Activated CD4-positive, alpha-beta memory T cell treated with anti-CD3 and anti-CD28 coated beads, Interleukin-2, amount 10 ng/mL, durations not matched to agents 7 days and 5 days (primary cell): Measurements from ENCODE around the gene ARID5A. TPM values are rescaled to one million over a fixed set of nuclear protein-coding genes. Genes with fewer than 3 reads are reported as not detected.

Experiments used
- CTCF ChIA-PET: fragments of 350-600 bp; sonication (Branson Sonifier 250); formaldehyde crosslinking; loops from one replicate; lab custom pipeline; 2021; ENCODE audit warnings: antibody characterized with exemption, inconsistent platforms; lab: Charles Lee
- POLR2A ChIA-PET: fragments of 350-600 bp; sonication (Branson Sonifier 250); formaldehyde crosslinking; loops from one replicate; lab custom pipeline; 2021; ENCODE audit warnings: antibody characterized with exemption; lab: Charles Lee
- DNase-seq: peaks from one replicate; pipeline ENCODE4 v3.0.0-alpha.2; 2020
- H3K27ac Mint-ChIP-seq: one replicate; pipeline ENCODE4 v1.8.0; 2021; ENCODE audit warnings: mild to moderate bottlenecking, mixed read lengths
- H3K27me3 Mint-ChIP-seq: one replicate; pipeline ENCODE4 v1.8.0; 2021; ENCODE audit warnings: mixed read lengths
- H3K36me3 Mint-ChIP-seq: one replicate; pipeline ENCODE4 v1.8.0; 2021; ENCODE audit warnings: low read depth, mixed read lengths
- H3K4me1 Mint-ChIP-seq: one replicate; pipeline ENCODE4 v1.8.0; 2021; ENCODE audit warnings: mixed read lengths
- H3K4me3 Mint-ChIP-seq: one replicate; pipeline ENCODE4 v1.8.0; 2021; ENCODE audit warnings: mild to moderate bottlenecking, mixed read lengths
- H3K9me3 Mint-ChIP-seq: one replicate; pipeline ENCODE4 v1.8.0; 2021; ENCODE audit warnings: mixed read lengths
- total RNA-seq, 2 experiments: library from RNA; stranded (reverse); gene quantifications; one replicate each; pipeline ENCODE4 v1.2.3, GENCODE V29; 2021

ARID5A gene
- total RNA-seq, 2 experiments from 2014 or later: 80.0 to 86.8 TPM

DNA sequence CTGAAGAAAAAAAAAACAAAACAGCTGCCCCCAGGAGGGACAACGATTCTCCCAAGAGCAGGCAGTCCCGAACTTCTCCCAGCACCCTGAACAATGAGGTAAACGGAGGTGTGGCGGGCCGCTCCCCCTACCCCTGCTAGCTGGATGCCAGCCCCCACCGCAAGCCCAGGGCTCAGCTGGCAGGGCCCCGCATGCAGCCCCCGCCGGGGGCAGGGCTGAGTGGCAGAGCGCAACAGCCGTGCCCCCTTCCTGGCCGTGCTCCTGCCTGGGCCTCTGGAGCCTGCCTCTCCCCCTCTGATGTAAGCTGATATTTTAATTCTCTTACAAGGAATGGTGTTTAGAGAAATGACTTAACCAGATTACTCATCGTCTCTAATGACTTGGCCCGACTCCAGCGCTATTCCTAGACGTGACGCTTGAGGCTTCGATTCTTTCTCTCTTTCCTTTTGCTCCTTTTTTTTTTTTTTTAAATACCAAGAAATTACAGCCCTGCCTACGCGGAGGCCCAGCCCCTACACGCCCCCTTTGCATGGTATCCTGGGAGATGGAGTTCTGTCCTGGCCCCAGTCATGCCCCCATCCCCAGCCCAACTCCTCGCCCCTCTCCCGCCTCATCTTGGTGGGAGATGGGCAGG, 4.6 kb upstream of the ARID5A start:
- peak overlapping the region; percentile 22 for H3K4me3 Mint-ChIP-seq
- no peaks in the 10 kb centered on the region for H3K9me3 Mint-ChIP-seq
- H3K27me3 Mint-ChIP-seq: peaks cover 9% of the 10 kb centered on the region
- POLR2A ChIA-PET: interaction anchor here (0.9 to 9.8 kb wide), 4 partner anchors 7 to 25 kb away, joined by 3 to 221 read pairs (median 6); partner anchors contain the start of gene ARID5A
- peaks cover 79% of the 10 kb centered on the region for H3K4me1 Mint-ChIP-seq
- peak overlapping the region; percentile 66 for H3K27ac Mint-ChIP-seq
- peaks cover under 1% of the 10 kb centered on the region for H3K36me3 Mint-ChIP-seq
- CTCF ChIA-PET: interaction anchor here (0.7 kb wide), 1 partner anchor 18 kb away, joined by 3 read pairs; no protein-coding TSS in a partner anchor
- DNase-seq: peak; percentile 81

DNA sequence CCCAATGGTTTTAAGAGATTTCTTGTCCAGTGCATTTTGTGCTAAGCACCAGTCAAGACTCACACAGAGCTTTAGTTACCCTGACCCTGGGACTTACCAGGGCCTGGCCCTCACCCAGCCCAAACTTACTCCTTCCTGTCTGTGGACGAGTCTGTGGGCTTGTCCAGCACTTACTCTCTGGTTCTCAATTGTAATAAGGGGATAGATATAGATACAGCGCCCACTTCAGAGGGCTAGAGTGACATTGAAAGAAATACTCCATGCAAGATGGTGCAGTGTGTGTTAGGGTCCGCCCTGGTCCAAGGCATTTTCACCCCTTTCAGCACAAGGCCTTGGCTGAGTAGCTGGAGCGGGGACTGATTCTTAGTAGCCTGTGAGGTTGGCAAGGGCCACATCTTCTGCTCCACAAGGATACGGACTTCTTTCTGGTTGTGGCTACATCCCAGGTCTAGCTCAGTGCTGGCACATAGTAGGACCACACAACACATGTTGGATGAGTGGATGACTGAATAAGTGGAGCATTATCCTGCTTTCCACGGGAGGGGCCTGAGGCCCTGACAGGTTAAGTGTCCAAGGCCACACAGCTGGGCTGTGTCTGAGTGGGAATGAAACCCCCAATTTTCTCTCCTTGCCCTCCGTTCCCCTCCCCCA, 3.8 kb upstream of the ARID5A start:
- DNase-seq: no peak
- no peak overlapping the region for H3K4me3 Mint-ChIP-seq
- peaks cover 6% of the 10 kb centered on the region for H3K36me3 Mint-ChIP-seq
- CTCF ChIA-PET: interaction anchor here (0.8 to 1.4 kb wide), 2 partner anchors 21 to 27 kb away, joined by 3 to 4 read pairs; no protein-coding TSS in a partner anchor
- H3K9me3 Mint-ChIP-seq: no peaks in the 10 kb centered on the region
- peak overlapping the region; percentile 66 for H3K27ac Mint-ChIP-seq
- H3K4me1 Mint-ChIP-seq: peaks cover 77% of the 10 kb centered on the region
- POLR2A ChIA-PET: interaction anchor here (0.9 to 9.8 kb wide), 4 partner anchors 6 to 60 kb away, joined by 3 to 221 read pairs (median 4); partner anchors contain the start of gene ARID5A
- peaks cover 9% of the 10 kb centered on the region for H3K27me3 Mint-ChIP-seq

DNA sequence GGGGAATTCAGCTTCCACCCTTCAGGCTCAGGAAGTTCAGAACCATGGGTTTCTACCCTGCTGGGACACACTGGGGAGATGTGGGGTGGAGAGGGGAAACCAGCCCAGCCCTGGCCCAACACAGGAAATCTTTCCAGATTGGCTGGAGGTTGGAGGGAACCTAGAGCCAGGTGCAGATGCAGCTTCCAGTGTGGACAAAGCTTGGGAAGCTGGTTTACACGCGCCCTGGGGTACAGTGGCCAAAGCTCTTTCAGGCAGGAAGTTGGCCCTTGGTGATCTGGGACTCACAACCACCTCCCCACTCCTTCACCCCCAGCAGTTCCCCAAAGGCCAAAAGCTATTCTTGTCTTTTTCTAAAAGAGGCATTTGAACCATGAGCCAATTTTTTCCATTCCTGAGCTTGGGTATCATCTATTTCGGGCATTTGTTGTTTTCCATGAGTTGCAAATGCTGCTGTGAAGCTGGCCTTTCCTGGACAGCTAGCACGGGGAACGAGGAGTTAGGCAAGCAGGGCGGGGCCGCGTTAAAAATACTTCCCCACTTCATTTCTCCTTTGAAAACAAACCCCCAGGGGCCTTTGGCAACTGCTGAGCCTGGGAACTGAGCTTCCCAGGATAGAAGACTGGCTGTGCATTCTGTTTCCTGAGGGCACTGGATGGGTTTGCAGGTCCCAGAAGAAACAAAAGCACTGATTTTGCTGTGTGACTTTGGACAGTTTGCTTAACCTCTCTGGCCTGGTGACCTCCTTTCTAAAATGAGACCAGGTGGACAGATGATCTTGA, 3.1 kb upstream of the ARID5A start:
- H3K4me1 Mint-ChIP-seq: peaks cover 71% of the 10 kb centered on the region
- peaks cover 12% of the 10 kb centered on the region for H3K36me3 Mint-ChIP-seq
- ChIA-PET CTCF (interaction anchor here (0.8 to 1.4 kb wide), 3 partner anchors 21 to 126 kb away, joined by 3 to 4 read pairs (median 3); no protein-coding TSS in a partner anchor), POLR2A (interaction anchor here (0.6 to 2.2 kb wide), 6 partner anchors 8 to 290 kb away, joined by 3 to 5 read pairs (median 4); no protein-coding TSS in a partner anchor)
- no peak for DNase-seq
- peaks cover 9% of the 10 kb centered on the region for H3K27me3 Mint-ChIP-seq
- no peak overlapping the region for H3K27ac Mint-ChIP-seq
- no peaks in the 10 kb centered on the region for H3K9me3 Mint-ChIP-seq
- no peak overlapping the region for H3K4me3 Mint-ChIP-seq

DNA sequence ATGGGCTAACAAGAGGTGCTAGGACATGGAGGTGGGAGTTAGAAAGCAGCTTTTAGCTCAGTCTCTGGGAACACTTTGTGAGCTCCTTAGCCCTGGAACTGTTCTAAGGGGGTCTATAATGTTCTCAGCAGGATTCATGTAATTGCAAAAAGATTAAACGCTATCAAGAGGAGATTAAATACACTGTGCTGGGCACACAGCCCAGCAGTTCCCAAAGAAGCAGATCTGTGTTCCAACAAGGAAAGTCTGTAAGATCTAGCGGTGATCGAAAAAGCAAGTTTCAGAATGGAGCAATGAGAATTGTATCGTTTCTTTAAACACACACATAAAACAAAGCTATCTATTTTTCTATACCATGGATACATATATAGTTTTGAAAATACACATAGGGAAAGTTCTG, 2.4 kb upstream of the ARID5A start:
- ChIA-PET CTCF (interaction anchor here (0.8 to 1.4 kb wide), 2 partner anchors 20 to 127 kb away, joined by 3 to 4 read pairs; no protein-coding TSS in a partner anchor), POLR2A (interaction anchor here (0.6 to 1.2 kb wide), 5 partner anchors 9 to 291 kb away, joined by 3 to 5 read pairs (median 3); no protein-coding TSS in a partner anchor)
- H3K36me3 Mint-ChIP-seq: peaks cover 17% of the 10 kb centered on the region
- peaks cover 71% of the 10 kb centered on the region for H3K4me1 Mint-ChIP-seq
- H3K27ac Mint-ChIP-seq: no peak overlapping the region
- no peak overlapping the region for H3K4me3 Mint-ChIP-seq
- no peak for DNase-seq
- H3K9me3 Mint-ChIP-seq: no peaks in the 10 kb centered on the region
- peaks cover 9% of the 10 kb centered on the region for H3K27me3 Mint-ChIP-seq

DNA sequence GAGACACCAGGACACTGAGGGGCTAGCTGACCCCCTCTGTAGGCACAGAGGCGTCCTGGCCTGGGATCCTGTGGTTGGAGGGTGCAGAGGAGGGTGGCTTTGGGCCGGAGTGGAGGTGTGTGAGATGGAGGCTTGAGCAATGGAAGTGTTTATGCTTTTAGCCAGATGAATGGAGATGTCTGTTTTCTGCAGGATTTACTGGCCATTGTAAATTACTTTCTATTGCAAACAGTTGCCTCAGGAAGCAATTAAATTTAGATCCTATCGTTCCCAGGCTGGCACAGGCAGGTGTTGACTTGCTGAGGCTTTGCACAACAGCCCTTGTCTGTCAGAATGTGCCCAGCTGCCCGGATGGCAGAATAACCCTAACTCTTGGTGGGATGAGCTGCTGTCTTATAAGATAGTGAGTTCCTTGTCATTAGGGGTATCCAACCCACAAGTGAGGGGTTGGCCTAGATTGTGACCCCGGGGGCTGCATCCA, 1.8 kb upstream of the ARID5A start:
- Mint-ChIP-seq H3K27ac (no peak overlapping the region), H3K4me1 (peaks cover 71% of the 10 kb centered on the region), H3K4me3 (no peak overlapping the region), H3K36me3 (peaks cover 23% of the 10 kb centered on the region), H3K27me3 (peaks cover 9% of the 10 kb centered on the region), H3K9me3 (no peaks in the 10 kb centered on the region)
- no peak for DNase-seq
- CTCF ChIA-PET: interaction anchor here (0.5 kb wide), 1 partner anchor 10 kb away, joined by 4 read pairs; no protein-coding TSS in a partner anchor
- POLR2A ChIA-PET: interaction anchor here (0.5 to 0.9 kb wide), 4 partner anchors 11 to 206 kb away, joined by 3 to 4 read pairs (median 4); partner anchors contain the start of gene NCAPH

DNA sequence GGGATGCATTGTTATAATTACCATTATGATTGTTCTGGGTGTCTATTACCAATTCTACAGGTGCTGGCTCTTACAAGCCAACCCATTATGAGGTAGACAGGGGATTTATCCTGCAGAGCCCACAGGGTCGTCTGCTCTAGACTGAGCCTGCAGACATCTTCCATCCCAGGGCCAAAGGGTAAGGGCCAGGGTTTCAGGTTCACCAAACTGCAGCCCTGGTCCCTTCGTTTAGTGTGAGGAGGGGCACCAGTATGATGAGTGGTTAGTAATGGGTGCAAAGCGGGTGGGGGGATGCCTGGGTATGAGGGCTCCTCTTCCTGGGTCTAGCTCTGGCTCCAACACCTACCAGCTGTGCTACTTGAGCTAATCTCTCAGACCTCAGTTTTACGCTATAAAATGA, 1.2 kb upstream of the ARID5A start:
- Mint-ChIP-seq H3K36me3 (peaks cover 29% of the 10 kb centered on the region), H3K27me3 (peaks cover 8% of the 10 kb centered on the region), H3K27ac (no peak overlapping the region), H3K4me3 (no peak overlapping the region), H3K9me3 (no peaks in the 10 kb centered on the region), H3K4me1 (peaks cover 71% of the 10 kb centered on the region)
- ChIA-PET CTCF (interaction anchor here (0.5 to 1.0 kb wide), 2 partner anchors 9 to 11 kb away, joined by 3 to 4 read pairs; no protein-coding TSS in a partner anchor), POLR2A (interaction anchor here (0.7 to 8.2 kb wide), 2 partner anchors 8 to 199 kb away, joined by 3 to 221 read pairs; partner anchors contain the start of gene NCAPH)
- DNase-seq: no peak

DNA sequence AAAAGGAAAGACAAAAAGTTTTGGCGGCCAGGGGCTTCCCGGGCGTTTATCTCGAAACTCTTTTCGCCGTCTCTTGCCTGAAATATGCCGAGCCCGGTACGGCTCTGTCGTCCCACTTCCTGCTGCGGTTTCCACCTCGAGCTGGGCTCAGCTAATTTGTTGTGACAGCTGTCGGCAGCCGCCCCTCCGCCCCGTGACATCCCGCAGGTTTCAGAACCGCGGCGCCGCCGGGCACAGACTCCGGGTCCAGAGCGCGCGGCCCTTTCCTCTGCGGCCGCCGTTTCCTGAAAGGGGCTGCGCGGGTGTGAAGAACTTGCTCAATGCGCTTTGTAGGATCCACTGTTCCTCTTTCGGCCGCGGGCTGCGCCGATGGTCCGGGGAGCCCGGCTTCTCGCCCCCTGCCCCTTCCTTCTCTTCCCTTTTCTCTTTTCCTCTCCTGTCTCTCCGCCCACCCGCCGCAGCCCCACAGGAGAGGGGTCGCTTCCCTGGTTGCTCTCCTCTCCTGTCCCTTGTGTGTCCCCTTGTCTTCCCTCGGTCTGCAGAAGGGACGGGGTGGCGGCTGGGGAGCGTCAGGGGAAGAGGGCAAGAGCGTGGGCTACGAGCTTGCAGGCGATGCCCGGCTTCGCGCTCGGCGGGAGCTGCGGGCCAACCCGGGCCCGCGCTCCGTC, 648 bp downstream of the ARID5A start:
- CTCF ChIA-PET: interaction anchor here (0.6 to 6.2 kb wide), 10 partner anchors 9 to 223 kb away, joined by 3 to 63 read pairs (median 5); partner anchors contain the start of gene ITPRIPL1
- peak overlapping the region; percentile 90 for H3K4me3 Mint-ChIP-seq
- peaks cover 44% of the 10 kb centered on the region for H3K36me3 Mint-ChIP-seq
- no peaks in the 10 kb centered on the region for H3K9me3 Mint-ChIP-seq
- peaks cover 8% of the 10 kb centered on the region for H3K27me3 Mint-ChIP-seq
- H3K4me1 Mint-ChIP-seq: peaks cover 66% of the 10 kb centered on the region
- POLR2A ChIA-PET: interaction anchor here (0.6 to 8.2 kb wide), 24 partner anchors 10 to 417 kb away, joined by 3 to 221 read pairs (median 5); partner anchors contain the start of genes ITPRIPL1, KANSL3, NCAPH and SNRNP200
- H3K27ac Mint-ChIP-seq: peak overlapping the region; percentile 97
- DNase-seq: peak; percentile 95

DNA sequence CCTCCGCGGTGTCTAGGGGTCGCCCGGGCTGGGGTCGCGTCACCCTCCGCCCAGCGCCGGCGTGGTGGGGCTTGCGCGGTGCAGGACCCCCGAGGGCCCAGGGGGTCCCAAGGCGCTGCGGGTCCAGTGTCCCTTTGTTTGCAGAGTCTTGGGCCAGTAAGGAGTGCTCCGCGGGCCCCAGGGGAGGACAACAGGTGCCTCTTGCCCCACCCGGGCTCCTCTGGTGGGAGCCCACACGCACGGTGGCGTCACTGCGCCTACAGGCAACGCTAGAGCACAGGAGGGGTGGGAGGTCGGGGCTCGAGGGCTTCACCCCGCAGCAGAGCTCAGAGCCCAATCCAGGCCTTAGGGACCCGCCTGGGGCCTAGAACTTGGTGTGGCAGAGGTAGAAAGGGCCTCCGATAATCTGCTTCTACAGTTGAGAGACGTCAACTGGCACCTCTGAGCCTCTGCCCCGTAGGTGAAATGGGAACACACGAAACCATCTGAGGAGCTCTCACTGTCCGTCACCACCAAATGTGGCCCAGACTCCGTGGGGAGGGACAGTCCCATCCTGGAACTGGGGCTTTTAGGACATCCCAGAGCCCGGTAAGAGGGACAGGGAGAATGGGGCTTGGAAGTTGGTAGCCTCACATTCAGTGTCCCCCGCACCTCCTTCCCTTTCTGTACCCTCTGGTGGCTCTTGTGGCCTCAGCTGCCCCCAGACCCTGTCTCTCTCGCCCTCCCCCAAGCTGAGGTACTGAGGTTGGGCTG, 1.4 kb downstream of the ARID5A start:
- peak overlapping the region; percentile 97 for H3K27ac Mint-ChIP-seq
- H3K36me3 Mint-ChIP-seq: peaks cover 51% of the 10 kb centered on the region
- H3K27me3 Mint-ChIP-seq: peaks cover 10% of the 10 kb centered on the region
- POLR2A ChIA-PET: interaction anchor here (0.7 to 8.2 kb wide), 22 partner anchors 10 to 417 kb away, joined by 3 to 221 read pairs (median 4); partner anchors contain the start of genes ITPRIPL1, KANSL3 and SNRNP200
- no peaks in the 10 kb centered on the region for H3K9me3 Mint-ChIP-seq
- H3K4me1 Mint-ChIP-seq: peaks cover 66% of the 10 kb centered on the region
- peak overlapping the region; percentile 90 for H3K4me3 Mint-ChIP-seq
- CTCF ChIA-PET: interaction anchor here (0.6 to 6.2 kb wide), 10 partner anchors 9 to 575 kb away, joined by 3 to 63 read pairs (median 5); partner anchors contain the start of gene ANKRD36
- peak; percentile 56 for DNase-seq

DNA sequence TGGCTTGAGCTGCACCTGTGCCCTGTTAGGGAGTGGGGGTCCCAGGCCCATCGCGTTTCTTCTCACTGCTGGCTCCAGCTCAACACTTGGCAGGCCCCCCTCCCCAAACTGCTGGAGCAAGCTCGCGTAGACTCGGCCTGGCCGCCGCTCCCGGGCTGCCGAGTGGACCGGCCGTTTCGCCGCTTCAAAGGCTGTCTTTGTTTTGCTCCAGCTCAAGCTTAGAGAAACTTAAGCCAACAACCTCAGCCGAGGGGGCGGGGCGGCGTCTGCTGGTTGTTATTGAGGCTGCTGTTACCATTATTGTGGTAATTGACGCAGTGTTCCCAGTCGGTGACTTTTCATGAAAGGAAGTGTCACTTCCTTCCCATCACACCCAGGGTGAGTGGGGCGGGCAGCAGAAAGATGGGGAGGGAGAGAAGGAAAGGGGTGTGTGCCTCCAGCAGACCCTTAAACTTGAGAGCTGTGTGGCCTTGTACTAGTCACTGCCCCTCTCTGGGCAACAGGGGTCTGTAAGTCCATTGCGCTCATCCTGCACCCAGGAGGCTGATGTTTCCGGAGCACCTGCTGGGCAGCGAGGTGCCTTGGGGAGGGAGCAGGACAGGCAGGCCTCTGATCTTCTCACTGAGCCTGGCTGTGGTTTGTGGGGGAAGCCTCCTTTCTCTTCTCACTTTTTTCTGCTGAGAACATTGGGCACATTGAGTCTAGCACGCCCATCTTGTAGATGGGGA, 2.1 kb downstream of the ARID5A start:
- DNase-seq: peak; percentile 91
- ChIA-PET CTCF (interaction anchor here (0.9 to 6.2 kb wide), 10 partner anchors 8 to 574 kb away, joined by 3 to 63 read pairs (median 4); partner anchors contain the start of gene ANKRD36), POLR2A (interaction anchor here (0.7 to 8.2 kb wide), 22 partner anchors 9 to 318 kb away, joined by 3 to 221 read pairs (median 4); partner anchors contain the start of genes ITPRIPL1, KANSL3 and SNRNP200)
- Mint-ChIP-seq H3K36me3 (peaks cover 58% of the 10 kb centered on the region), H3K4me3 (peak overlapping the region; percentile 90), H3K9me3 (no peaks in the 10 kb centered on the region), H3K27ac (peak overlapping the region; percentile 97), H3K4me1 (peaks cover 66% of the 10 kb centered on the region), H3K27me3 (peaks cover 7% of the 10 kb centered on the region)
